GM12892 (cell line): ENCODE data around the gene HADHB.
"Not testable (repeated sequence)": the region's sequence is repeated elsewhere in the genome, so short reads cannot be mapped to it uniquely, and the experiment has no call there.

Experiments
- DNase-seq: peaks from one replicate; pipeline ENCODE4 v3.0.0; 2011; ENCODE audit not compliant: insufficient read length
- FAIRE-seq: peaks from 2 replicates; lab custom pipeline; 2011; peaks lifted over from hg19 to GRCh38; lab: Jason Lieb, UNC
- POLR2A ChIP-seq: IDR thresholded peaks from 2 replicates; pipeline ENCODE4 v1.6.1; 2011; ENCODE audit warnings: low read depth, low read length, control low read depth
- POLR2AphosphoS5 ChIP-seq: IDR thresholded peaks from 2 replicates; pipeline ENCODE4 v1.6.1; 2011; ENCODE audit warnings: low read depth, low read length, control low read depth
- TAF1 ChIP-seq: IDR thresholded peaks from 2 replicates; pipeline ENCODE4 v1.6.1; 2011; ENCODE audit warnings: low read depth, mild to moderate bottlenecking, control low read depth, low read length, borderline replicate concordance

HADHB gene

GRCh38 chr2:26246818-26247217, 2.1 kb downstream of the HADHB start:
- TF ChIP-seq POLR2AphosphoS5: no peak
- no peak for TF ChIP-seq TAF1
- TF ChIP-seq POLR2A: no peak
- DNase-seq (no peak), FAIRE-seq (no peak)

DNA sequence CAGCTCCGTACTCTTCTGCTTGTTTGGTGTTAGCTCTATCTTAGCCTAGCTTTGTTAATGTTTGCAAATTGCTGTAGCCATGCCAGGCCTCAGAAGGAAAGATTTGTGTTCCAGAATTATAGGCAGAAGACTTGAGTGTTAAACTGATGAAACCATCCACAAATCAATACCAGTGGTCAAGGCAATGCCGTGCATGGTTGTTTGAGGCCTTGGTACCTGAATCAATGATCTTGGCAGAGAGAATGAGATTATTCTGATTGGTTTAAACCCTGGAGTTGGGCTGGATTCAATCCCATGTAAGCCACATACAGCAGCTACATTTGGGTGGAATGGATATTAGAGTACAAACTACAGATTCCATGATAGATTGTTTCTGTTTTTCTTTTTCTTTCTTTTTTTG, 4.9 kb downstream of the HADHB start:
- DNase-seq (no peak), FAIRE-seq (no peak)
- TF ChIP-seq POLR2AphosphoS5 (no peak), TAF1 (no peak), POLR2A (no peak)

- TF ChIP-seq POLR2A: no peak
- no peak for TF ChIP-seq TAF1
- no peak for TF ChIP-seq POLR2AphosphoS5
- no peak for FAIRE-seq
- no peak for DNase-seq
Observed at GRCh38 chr2:26251893-26252292, 7.2 kb downstream of the HADHB start.

DNA sequence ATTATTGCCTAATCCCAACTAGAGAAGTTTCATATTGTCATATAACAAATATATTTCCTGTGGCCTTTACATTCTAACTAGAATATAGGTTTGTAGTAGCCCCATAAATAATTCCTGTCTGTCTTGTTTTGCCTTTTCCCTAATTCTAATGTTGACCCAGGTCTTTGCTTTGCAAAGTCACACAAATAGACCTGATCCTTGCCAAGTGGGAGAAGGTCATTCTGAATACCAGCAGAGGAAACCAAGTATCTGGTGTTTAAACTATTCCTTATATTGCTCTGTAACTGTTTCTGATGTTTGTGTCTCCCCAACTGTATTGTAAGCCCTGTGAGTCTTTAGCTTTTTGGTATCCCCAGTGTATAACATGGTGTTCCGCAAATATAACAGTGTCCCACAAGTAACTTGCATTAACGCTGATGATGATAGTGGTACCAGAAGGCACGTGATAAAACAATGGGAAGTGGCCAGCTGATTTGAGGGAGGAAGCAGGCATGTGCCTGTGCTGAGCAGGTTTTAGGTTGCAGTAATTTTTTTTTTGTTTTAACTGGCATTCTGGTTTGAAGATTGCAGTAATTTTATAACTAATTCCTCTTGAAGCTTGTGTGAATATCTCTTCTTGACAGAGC, 11.1 kb downstream of the HADHB start:
- no peak for TF ChIP-seq POLR2AphosphoS5
- TF ChIP-seq POLR2A: no peak
- no peak for TF ChIP-seq TAF1
- FAIRE-seq (no peak), DNase-seq (no peak)

GRCh38 chr2:26258836-26259235, 14.1 kb downstream of the HADHB start:
- DNase-seq, FAIRE-seq: not testable (repeated sequence)

- TF ChIP-seq POLR2A (no peak), POLR2AphosphoS5 (no peak), TAF1 (no peak)
- DNase-seq (no peak), FAIRE-seq (no peak)
Observed at GRCh38 chr2:26268213-26268612, 23.5 kb downstream of the HADHB start.

DNA sequence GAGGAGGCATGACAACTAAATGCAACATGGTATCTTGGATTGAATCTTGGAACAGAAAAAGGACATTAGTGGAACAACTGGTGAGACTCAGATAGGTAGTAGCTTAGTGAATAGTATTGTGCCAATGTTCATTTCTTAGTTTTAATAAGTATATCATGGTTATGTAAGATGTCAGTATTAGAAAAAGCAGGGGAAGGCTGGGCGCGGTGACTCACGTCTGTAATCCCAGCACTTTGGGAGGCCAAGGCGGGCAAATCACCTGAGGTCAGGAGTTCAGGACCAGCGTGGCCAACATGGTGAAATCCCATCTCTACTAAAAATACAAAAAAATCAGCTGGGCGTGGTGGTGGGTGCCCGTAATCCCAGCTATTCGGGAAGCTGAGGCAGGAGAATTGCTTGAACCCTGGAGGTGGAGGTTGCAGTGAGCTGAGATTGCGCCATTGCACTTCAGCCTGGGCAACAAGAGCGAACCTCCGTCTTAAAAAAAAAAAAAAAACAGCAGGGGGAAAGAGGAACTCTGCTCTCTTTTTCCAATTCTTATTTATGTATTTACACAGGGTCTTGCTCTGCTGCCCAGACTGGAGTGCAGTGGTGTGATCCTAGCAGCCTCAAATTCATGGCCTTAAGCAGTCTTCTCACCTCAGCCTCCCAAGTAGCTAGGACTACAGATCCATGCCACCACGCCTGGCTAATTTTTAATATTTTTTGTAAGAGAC, 24.1 kb downstream of the HADHB start:
- FAIRE-seq, DNase-seq: not testable (repeated sequence)

GRCh38 chr2:26269571-26270158, 24.9 kb downstream of the HADHB start:
- TF ChIP-seq POLR2AphosphoS5 (no peak), TAF1 (no peak), POLR2A (no peak)
- FAIRE-seq (no peak), DNase-seq (no peak)

DNA sequence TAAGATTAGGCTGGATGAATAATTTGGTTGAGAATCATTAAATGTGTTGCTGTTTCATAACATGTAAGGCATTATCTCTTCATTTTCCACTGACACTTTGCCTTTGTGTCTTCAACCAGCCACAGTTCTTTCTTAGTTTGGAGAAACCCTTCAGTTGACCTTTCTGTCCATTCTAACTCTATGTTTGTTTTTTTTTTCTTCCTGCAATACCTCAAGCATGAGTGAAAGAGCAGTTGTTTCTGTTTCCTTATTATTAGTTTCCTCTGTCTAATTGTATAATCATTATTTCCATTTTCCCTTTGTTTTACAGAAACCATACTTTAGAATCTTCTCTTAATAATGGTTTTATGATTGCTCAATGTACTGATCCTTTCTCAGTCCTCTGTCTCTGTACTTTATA, 25.6 kb downstream of the HADHB start:
- FAIRE-seq (no peak), DNase-seq (no peak)
- no peak for TF ChIP-seq TAF1
- no peak for TF ChIP-seq POLR2A
- TF ChIP-seq POLR2AphosphoS5: no peak

GRCh38 chr2:26273501-26273900, 28.8 kb downstream of the HADHB start:
- DNase-seq: no peak
- FAIRE-seq: no peak

DNA sequence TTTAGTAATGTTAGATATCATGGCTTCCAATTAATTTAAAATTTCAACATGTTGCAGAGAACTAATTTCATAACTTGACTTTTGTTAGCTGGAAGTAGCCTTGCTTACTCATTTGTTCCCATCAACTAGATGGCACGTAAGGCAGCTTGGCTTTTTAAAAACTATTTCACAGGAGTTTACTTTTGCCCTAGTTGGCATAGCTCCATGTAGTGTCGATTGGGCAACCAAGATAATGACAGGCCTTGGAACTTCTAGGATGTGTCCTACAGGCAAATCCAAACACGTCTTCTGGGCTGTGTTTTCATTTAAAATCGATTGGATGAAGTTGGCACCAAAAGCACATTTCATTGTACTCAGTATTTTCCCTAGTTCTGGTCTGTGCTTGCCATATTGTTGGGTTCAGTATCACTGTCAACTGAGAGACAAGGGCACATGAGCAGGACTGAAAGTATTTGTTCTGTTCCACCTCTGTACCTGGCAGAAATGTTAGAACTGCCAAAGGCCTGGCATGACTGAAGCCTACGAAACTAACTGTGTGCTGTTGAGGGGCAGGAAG, 29.4 kb downstream of the HADHB start:
- DNase-seq (no peak), FAIRE-seq (no peak)
- no peak for TF ChIP-seq TAF1
- TF ChIP-seq POLR2AphosphoS5: no peak
- no peak for TF ChIP-seq POLR2A

More at GRCh38 chr2:26273501-26273900, 28.8 kb downstream of the HADHB start:
- no peak for TF ChIP-seq POLR2A
- TF ChIP-seq TAF1: no peak
- no peak for TF ChIP-seq POLR2AphosphoS5

DNA sequence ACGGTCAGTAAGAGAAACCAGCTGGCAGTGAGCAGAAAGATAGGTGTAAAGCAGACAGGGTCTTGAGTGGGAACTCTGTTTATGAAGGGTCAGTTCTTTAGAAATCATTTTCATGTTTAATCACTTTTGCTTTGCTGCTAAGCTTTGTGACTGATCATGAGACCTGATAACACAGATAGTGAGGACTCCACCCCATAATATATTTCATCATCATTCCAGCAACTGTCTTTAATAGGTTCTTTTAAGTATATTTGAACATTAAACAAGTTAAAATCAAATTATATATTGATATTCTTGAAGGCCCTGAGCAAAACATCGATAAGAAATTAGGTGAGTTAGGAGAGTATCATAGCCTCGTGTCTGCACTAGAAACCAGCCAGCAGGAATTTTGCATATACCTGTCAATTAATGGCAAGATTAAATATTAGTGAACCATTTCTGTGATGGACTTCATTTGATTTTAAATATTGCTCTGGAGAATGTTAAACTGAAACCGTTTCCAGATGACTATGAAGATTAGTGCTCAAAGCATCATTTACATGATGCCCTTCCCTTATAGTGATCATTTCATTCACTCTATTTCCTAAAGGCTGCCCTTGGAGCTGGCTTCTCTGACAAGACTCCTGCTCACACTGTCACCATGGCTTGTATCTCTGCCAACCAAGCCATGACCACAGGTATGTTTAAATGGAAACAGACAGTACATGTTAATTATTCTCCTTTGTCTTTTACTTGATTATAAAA, 31.9 kb downstream of the HADHB start:
- FAIRE-seq: no peak
- TF ChIP-seq POLR2A (no peak), TAF1 (no peak), POLR2AphosphoS5 (no peak)
- DNase-seq: no peak
